Upper lobe of right lung (tissue), 1 donor: ENCODE measurements around the gene PLK2. TPM values are rescaled to one million over a fixed set of nuclear protein-coding genes. Genes with fewer than 3 reads are reported as not detected.

ENCODE experiments used
- ATAC-seq: fragments of 200-7000 bp; cut with Tn5 transposase; one replicate; pipeline ENCODE4 v1.9.1; 2020; ENCODE audit warnings: mild to moderate bottlenecking, moderate library complexity
- DNase-seq: peaks from one replicate; pipeline ENCODE4 v3.0.0-alpha.2; 2020
- H3K27ac ChIP-seq: fragments of 200-600 bp; one replicate; pipeline ENCODE4 v1.8.0; 2022
- H3K27me3 ChIP-seq: fragments of 200-600 bp; one replicate; pipeline ENCODE4 v1.8.0; 2022; ENCODE audit warnings: mild to moderate bottlenecking
- H3K36me3 ChIP-seq: fragments of 200-600 bp; one replicate; pipeline ENCODE4 v1.8.0; 2022
- H3K4me1 ChIP-seq: fragments of 200-600 bp; one replicate; pipeline ENCODE4 v1.8.0; 2022
- H3K4me3 ChIP-seq: fragments of 200-600 bp; one replicate; pipeline ENCODE4 v1.8.0; 2022; ENCODE audit warnings: mild to moderate bottlenecking
- H3K9me3 ChIP-seq: fragments of 200-600 bp; one replicate; pipeline ENCODE4 v1.8.0; 2022
- CTCF ChIP-seq: fragments of 200-600 bp; IDR thresholded peaks from one replicate; pipeline ENCODE4 v1.8.0; 2022; ENCODE audit warnings: antibody characterized with exemption
- intact Hi-C: fragments of 100-400 bp; cut with DNase I; formaldehyde crosslinking; loops from one replicate; pipeline ENCODE4 v1.11.0; 2022
- long read RNA-seq: library from polyadenylated mRNA; unstranded; transcript quantifications from one replicate; pipeline ENCODE4 v2.0.0, GENCODE V29; 2021
- total RNA-seq: library from RNA; stranded (reverse); fragmentation: NEBNext Ultra II Directional; extraction: Animal tissue kit (Norgen Biotek cat#: 25700); gene quantifications from one replicate; pipeline ENCODE4 v1.2.1, GENCODE V29; 2021
- donor health status: DM: no; HTN: yes; CAD: no; lungs with severe emphysema.

Gene PLK2
- 41.1 TPM for total RNA-seq
- long read RNA-seq, transcript PLK2-201 (14 exons, 2,960 nt) = major isoform, 88 of 98 reads
- long read RNA-seq, partial matches to known transcripts = 0 of 98 reads
- long read RNA-seq, other reads (novel, unspliced or antisense) = 9 of 98 reads

- Histone ChIP-seq H3K27me3 (no peaks in the 10 kb centered on the region), H3K4me1 (peaks cover 5% of the 10 kb centered on the region), H3K9me3 (no peaks in the 10 kb centered on the region), H3K4me3 (peak within 1 kb of the TSS; percentile 80), H3K36me3 (peaks cover 27% of the 10 kb centered on the region), H3K27ac (peak within 1 kb of the TSS; percentile 96)
- peak; percentile 43 for TF ChIP-seq CTCF
- ATAC-seq (peak; percentile 93), DNase-seq (peak; percentile 96)
- intact Hi-C loops = loop anchor here (5.0 to 10.0 kb wide), 2 partner anchors 683 to 1165 kb away; no protein-coding TSS in a partner anchor
Measured at GRCh38 chr5:58460002-58460731, at the start of gene PLK2. Gene PLK2 (minus strand): TSS chr5:58460086. CDS start chr5:58459959, 127 bp downstream.

GRCh38 chr5:58507715-58508114 lies 47.8 kb upstream of the PLK2 start:
- intact Hi-C loops = no loop called here

GRCh38 chr5:58505971-58506640 lies 46.2 kb upstream of the PLK2 start:
- Histone ChIP-seq H3K36me3 (no peaks in the 10 kb centered on the region), H3K4me3 (no peak overlapping the region), H3K27ac (no peak overlapping the region), H3K9me3 (no peaks in the 10 kb centered on the region), H3K27me3 (no peaks in the 10 kb centered on the region), H3K4me1 (no peaks in the 10 kb centered on the region)
- no peak for DNase-seq
- no peak for TF ChIP-seq CTCF
- intact Hi-C loops = no loop called here
- no peak for ATAC-seq

More at GRCh38 chr5:58507715-58508114, 47.8 kb upstream of the PLK2 start:
- Histone ChIP-seq H3K4me3 (no peak overlapping the region), H3K27me3 (no peaks in the 10 kb centered on the region), H3K4me1 (no peaks in the 10 kb centered on the region), H3K36me3 (no peaks in the 10 kb centered on the region), H3K27ac (no peak overlapping the region), H3K9me3 (no peaks in the 10 kb centered on the region)
- DNase-seq = no peak
- TF ChIP-seq CTCF = no peak
- peak; percentile 47 for ATAC-seq

GRCh38 chr5:58505502-58505901 lies 45.6 kb upstream of the PLK2 start:
- Histone ChIP-seq H3K4me1 (no peaks in the 10 kb centered on the region), H3K9me3 (no peaks in the 10 kb centered on the region), H3K27ac (no peak overlapping the region), H3K4me3 (no peak overlapping the region), H3K36me3 (no peaks in the 10 kb centered on the region), H3K27me3 (no peaks in the 10 kb centered on the region)
- intact Hi-C loops = no loop called here
- DNase-seq (no peak), ATAC-seq (peak; percentile 55)
- TF ChIP-seq CTCF = no peak

- intact Hi-C loops = no loop called here
- no peak for TF ChIP-seq CTCF
- no peak for ATAC-seq
- Histone ChIP-seq H3K27me3 (no peaks in the 10 kb centered on the region), H3K4me1 (peaks cover 5% of the 10 kb centered on the region), H3K9me3 (no peaks in the 10 kb centered on the region), H3K36me3 (no peaks in the 10 kb centered on the region), H3K27ac (no peak overlapping the region), H3K4me3 (no peak overlapping the region)
- DNase-seq = no peak
Measured at GRCh38 chr5:58504766-58505165, 44.9 kb upstream of the PLK2 start.
